DMS79 (cell line): Measurements from ENCODE around the gene CNOT8.
A peak's percentile ranks its signal among the peaks of the same experiment; 100 is the strongest.
"Not testable (repeated sequence)": the region's sequence is repeated elsewhere in the genome, so short reads cannot be mapped to it uniquely, and the experiment has no call there.

Experiments
- DNase-seq: peaks from one replicate; lab custom pipeline; 2025; lab: John Stamatoyannopoulos, UW

CNOT8 gene

DNA sequence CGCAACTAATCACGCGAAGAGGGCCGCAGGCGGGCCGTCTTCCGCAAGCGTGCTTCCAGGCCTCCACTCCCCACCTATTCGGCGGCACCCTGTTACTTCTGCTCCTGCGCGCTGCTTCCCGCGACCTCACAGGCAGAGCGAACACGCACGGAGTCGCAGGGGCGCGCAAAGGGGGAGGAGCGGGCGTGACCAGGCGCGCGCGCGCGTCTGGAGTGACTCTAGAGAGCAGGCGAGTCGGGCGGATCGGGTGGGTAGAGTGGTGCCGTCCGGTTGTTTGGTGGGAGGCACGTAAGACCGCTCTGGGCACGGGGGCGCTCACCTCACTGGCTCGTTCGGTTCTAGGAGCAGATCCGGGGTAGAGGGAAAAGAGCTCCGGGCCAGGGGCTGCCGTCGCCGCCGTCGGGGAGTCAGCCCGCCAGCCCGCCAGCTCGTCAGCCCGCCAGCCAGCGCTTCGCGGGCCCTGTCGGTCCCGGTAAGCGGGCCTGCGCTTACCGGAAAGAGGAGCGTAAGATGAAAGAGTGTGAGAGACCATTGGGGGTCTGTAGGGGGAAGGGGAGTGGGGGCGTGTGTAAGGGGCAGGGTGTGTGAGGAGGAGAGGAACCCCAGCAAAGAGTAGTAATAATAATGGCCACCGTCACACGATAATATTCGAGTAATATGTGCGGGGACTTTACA is at the start of gene CNOT8:
Gene CNOT8 (plus strand): TSS at position 331 of the 675 bp plus-strand sequence. CDS start 4,652 bp downstream, outside the sequence.
- DNase-seq = peak; percentile 76

- no peak for DNase-seq
Observed at GRCh38 chr5:154811239-154811638, 47.2 kb upstream of the CNOT8 start.

- DNase-seq = no peak
Observed at GRCh38 chr5:154811653-154812465, 46.6 kb upstream of the CNOT8 start.

GRCh38 chr5:154813158-154813557 is 45.3 kb upstream of the CNOT8 start:
- no peak for DNase-seq

GRCh38 chr5:154813736-154814135 is 44.7 kb upstream of the CNOT8 start:
- no peak for DNase-seq

GRCh38 chr5:154815025-154815424 is 43.4 kb upstream of the CNOT8 start:
- DNase-seq = no peak

- DNase-seq = no peak
Observed at GRCh38 chr5:154815684-154816247, 42.7 kb upstream of the CNOT8 start.

GRCh38 chr5:154816891-154817492 is 41.4 kb upstream of the CNOT8 start:
- no peak for DNase-seq

DNA sequence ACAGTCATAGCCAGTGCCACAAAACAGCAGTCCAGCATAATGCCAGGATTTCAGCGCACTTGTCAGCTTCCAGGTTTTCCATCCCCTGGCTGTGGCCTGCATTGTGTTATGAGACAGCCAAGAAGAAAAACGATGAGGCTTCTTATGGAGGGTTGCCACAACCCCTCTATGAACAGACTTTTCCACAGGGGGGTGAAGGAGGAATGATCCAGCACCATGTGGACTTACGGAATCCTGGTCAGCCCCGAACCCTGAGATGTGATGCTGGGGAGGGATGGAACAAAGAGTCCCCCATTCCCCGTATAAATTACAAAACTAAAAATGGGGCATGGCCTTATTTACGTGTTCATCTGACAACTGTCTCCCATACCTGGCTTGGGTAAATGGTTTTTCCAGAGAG is 40.6 kb upstream of the CNOT8 start:
- no peak for DNase-seq

- DNase-seq = no peak
Observed at GRCh38 chr5:154818471-154819116, 39.8 kb upstream of the CNOT8 start.

- DNase-seq = no peak
Observed at GRCh38 chr5:154819546-154819945, 38.9 kb upstream of the CNOT8 start.

DNA sequence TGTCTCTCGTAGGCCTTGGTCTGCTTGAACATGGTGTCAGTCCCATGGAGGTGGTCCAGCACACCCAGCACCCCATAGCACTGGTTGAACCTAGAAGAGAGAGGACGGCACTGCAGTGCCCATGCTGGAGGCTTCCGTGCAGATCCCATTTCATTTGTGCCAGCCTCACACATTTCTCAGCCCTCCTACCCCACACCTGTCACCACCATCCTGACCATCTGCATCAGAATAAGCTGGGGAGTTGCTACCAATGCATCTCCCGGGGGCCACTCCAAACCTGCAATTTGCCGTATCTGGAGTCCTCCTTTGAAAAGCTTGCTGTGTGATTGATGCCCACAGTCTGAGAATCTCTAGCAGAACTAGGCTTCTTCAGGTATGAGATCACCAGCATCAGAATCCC is 38.0 kb upstream of the CNOT8 start:
- no peak for DNase-seq

DNA sequence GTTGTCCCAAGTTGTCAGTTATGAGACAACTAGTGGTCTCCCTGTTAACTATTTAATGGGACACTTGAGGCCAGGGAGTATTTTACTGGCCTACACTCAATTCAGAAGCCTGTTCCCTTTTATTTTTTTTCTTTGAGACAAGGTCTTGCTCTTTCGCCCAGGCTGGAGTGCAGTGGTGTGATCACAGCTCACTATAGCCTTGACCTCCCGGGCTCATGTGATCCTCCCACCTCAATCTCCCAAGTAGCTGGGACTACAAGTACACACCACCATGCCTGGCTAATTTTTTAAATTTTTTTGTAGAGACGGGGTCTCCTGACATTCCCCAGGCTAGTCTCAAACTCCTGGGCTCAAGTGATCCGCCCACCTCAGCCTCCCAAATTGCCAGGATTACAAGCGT is 35.5 kb upstream of the CNOT8 start:
- DNase-seq = not testable (repeated sequence)

DNA sequence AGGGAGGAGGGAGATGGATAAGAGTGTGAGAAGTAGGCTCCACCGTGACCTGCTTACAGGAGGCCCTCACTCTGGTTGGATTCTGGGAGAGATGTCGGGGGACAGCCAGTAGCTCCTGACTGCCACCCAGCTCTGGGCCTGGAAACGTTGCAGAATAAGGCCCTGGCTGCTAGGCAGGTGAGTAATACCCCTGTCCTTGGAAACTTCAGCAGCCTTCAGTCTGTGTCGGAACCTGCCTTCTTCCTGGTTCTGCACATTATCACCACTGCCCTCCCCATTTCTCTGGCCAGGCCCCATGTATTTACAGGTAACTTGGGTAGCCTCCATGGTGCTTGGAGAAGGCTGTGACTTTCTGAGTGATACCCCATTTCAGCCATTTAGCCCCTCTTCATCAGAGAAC is 34.8 kb upstream of the CNOT8 start:
- no peak for DNase-seq

DNA sequence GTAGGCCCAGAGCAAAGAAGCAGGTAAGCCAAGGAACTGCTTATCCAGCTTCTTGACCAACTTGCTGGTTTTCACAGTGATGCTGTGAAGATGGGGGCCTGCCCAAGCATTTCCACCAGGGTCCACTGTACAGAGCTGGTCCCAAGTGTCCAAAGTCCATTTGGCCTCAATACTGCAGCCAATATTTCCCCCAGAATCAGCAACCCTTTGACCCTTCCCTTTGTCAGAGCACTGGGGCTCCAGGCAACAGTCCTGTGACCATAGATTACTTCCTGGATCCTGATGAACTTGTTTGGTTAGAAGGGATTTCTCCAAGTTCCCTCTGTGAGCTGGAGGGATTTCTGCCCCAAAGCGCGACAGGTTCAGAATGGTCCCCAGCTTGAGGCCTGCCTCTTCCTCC is 34.4 kb upstream of the CNOT8 start:
- no peak for DNase-seq

GRCh38 chr5:154829181-154829588 is 29.2 kb upstream of the CNOT8 start:
- DNase-seq = peak; percentile 48

- peak; percentile 48 for DNase-seq
Observed at GRCh38 chr5:154829589-154830218, 28.7 kb upstream of the CNOT8 start.

GRCh38 chr5:154830219-154830595 is 28.2 kb upstream of the CNOT8 start:
- no peak for DNase-seq

- no peak for DNase-seq
Observed at GRCh38 chr5:154830596-154830995, 27.8 kb upstream of the CNOT8 start.

DNA sequence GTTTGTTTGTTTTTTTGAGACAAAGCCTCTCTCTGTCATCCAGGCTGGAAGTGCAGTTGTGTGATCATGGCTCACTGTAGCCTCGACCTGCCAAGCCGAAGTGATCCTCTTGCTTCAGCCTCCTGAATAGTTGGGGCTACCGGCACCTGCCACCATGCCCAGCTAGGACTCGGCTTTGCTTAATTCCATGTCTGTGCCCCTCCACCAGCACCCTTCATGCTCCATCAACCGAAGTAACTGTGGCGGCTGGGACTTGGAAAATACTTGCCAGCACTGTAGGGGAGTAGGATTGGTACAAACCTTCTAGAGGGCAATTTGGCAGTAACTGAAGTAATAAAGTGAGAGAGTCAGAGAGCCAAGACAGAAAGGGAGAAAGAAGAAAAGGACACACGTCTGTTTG is 27.0 kb upstream of the CNOT8 start:
- DNase-seq = no peak

DNA sequence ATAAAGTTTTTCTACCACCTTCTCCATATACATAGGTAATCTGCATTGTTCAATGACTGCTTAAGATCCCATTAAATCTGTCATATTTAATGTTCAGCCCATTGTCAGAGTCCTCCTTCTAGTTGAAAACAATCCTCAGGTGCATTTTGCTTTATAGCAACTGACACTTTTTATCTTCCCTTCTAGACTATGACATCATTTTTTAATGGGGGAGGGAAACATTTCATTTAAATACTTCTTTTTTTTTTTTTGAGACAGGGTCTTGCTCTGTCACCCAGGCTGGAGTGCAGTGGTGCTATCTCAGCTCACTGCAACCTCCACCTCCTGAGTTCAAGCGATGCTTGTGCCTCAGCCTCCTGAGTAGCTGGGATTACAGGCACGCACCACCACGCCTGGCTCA is 25.6 kb upstream of the CNOT8 start:
- DNase-seq = not testable (repeated sequence)

- no peak for DNase-seq
Observed at GRCh38 chr5:154834053-154834452, 24.4 kb upstream of the CNOT8 start.
